ENCODE measurements around the gene PIK3CD.

DNA sequence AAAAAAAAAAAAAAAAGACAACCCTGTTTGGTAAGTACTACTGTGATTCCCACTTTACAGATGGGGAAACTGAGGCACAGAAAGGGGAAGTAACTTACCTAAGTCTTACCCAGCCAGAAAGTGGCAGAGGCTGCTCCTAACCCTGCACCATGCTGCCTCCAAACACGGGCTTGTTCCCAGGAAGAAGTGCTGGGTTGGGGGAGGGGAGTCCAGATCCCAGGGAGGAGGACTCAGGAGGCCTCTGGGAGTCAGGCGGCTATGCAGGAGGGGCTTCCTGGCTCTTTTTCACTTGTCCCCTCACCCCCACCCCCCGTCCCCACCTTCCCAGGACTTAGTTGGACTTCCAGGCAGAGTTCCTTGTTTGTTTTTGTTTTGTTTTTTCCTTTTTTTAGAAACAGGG is 23.9 kb downstream of the PIK3CD start:
- TF ChIP-seq, protein P1, sequence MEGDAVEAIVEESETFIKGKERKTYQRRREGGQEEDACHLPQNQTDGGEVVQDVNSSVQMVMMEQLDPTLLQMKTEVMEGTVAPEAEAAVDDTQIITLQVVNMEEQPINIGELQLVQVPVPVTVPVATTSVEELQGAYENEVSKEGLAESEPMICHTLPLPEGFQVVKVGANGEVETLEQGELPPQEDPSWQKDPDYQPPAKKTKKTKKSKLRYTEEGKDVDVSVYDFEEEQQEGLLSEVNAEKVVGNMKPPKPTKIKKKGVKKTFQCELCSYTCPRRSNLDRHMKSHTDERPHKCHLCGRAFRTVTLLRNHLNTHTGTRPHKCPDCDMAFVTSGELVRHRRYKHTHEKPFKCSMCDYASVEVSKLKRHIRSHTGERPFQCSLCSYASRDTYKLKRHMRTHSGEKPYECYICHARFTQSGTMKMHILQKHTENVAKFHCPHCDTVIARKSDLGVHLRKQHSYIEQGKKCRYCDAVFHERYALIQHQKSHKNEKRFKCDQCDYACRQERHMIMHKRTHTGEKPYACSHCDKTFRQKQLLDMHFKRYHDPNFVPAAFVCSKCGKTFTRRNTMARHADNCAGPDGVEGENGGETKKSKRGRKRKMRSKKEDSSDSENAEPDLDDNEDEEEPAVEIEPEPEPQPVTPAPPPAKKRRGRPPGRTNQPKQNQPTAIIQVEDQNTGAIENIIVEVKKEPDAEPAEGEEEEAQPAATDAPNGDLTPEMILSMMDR (IDR thresholded peaks at IDR 0.05), result no peak
- TF ChIP-seq POLR2A (IDR thresholded peaks at IDR 0.05), result no peak
